PC-9 (cell line): ENCODE data around the gene FUZ. TPM values are rescaled to one million over a fixed set of nuclear protein-coding genes. Genes with fewer than 3 reads are reported as not detected.

Experiments used
- BruUV-seq: library from RNA; stranded (reverse); fragments of 400-500 nt; replicated peaks from 2 replicates; lab custom pipeline; 2021; lab: Mats Ljungman, UMichigan
- CTCF ChIA-PET: fragments of 300-600 bp; sonication (Branson Sonifier 250); formaldehyde crosslinking; loops from one replicate; lab custom pipeline; 2022; ENCODE audit warnings: antibody characterized with exemption; lab: Charles Lee
- POLR2A ChIA-PET: fragments of 300-600 bp; sonication (Branson Sonifier 250); formaldehyde crosslinking; loops from one replicate; lab custom pipeline; 2022; ENCODE audit warnings: antibody characterized with exemption; ENCODE audit not compliant: unreplicated experiment; lab: Charles Lee
- DNase-seq, 2 experiments: peaks; one replicate each; pipeline versions ENCODE4 v3.0.0 to v3.0.0-alpha.2; 2015 to 2022; ENCODE audit warnings: mixed read lengths in 1 of 2
- H2AFZ ChIP-seq: fragments of 200-600 bp; sonication (generic); 2 replicates; pipeline ENCODE4 v1.8.1; 2017; ENCODE audit warnings: antibody characterized with exemption
- H3F3A ChIP-seq: fragments of 200-600 bp; sonication (generic); 2 replicates; pipeline ENCODE4 v1.8.1; 2017; ENCODE audit warnings: antibody characterized with exemption, mild to moderate bottlenecking, low read depth; ENCODE audit not compliant: insufficient read depth
- H3K27ac ChIP-seq: fragments of 200-600 bp; sonication (generic); 2 replicates; pipeline ENCODE4 v1.6.1; 2016; ENCODE audit warnings: mixed run types
- H3K27me3 ChIP-seq: fragments of 200-600 bp; sonication (generic); 2 replicates; pipeline ENCODE4 v1.6.1; 2016; ENCODE audit warnings: low read depth, mixed run types; ENCODE audit not compliant: insufficient read depth
- H3K36me3 ChIP-seq: fragments of 200-600 bp; sonication (generic); 2 replicates; pipeline ENCODE4 v1.6.1; 2016; ENCODE audit warnings: low read depth, mixed run types
- H3K4me1 ChIP-seq: fragments of 200-600 bp; sonication (generic); replicated peaks from 2 replicates; pipeline ENCODE4 v1.6.1; 2016; ENCODE audit warnings: mixed run types; ENCODE audit not compliant: insufficient read depth
- H3K4me2 ChIP-seq: fragments of 200-600 bp; sonication (generic); 2 replicates; pipeline ENCODE4 v1.6.1; 2017; ENCODE audit warnings: mixed run types
- H3K4me3 ChIP-seq: fragments of 200-600 bp; sonication (generic); 2 replicates; pipeline ENCODE4 v1.6.1; 2016; ENCODE audit warnings: mixed run types
- H3K79me2 ChIP-seq: fragments of 200-600 bp; sonication (generic); 2 replicates; pipeline ENCODE4 v1.6.1; 2017; ENCODE audit warnings: low read depth, mixed run types
- H3K9me2 ChIP-seq: fragments of 200-600 bp; sonication (generic); 2 replicates; pipeline ENCODE4 v1.8.1; 2017; ENCODE audit warnings: mild to moderate bottlenecking; ENCODE audit not compliant: insufficient read depth
- H3K9me3 ChIP-seq: fragments of 200-600 bp; sonication (generic); 2 replicates; pipeline ENCODE4 v1.8.1; 2016; ENCODE audit warnings: low read depth; ENCODE audit not compliant: insufficient read depth
- H4K20me1 ChIP-seq: fragments of 200-600 bp; sonication (generic); 2 replicates; pipeline ENCODE4 v1.8.1; 2017; ENCODE audit not compliant: insufficient read depth
- CTCF ChIP-seq: fragments of 200-600 bp; sonication (generic); conservative IDR thresholded peaks from 2 replicates; pipeline ENCODE4 v1.6.1; 2017; ENCODE audit warnings: mixed run types, antibody characterized with exemption, mild to moderate bottlenecking, moderate library complexity
- EZH2 ChIP-seq: fragments of 200-600 bp; sonication (generic); IDR thresholded peaks from 2 replicates; pipeline ENCODE4 v1.8.0; 2017; ENCODE audit warnings: antibody characterized with exemption, low read depth
- intact Hi-C: fragments of 100-400 bp; cut with micrococcal nuclease; formaldehyde crosslinking; loops from one replicate; pipeline ENCODE4 v1.10.0; 2022; ENCODE audit not compliant: unreplicated experiment
- total RNA-seq: library from RNA; stranded (reverse); gene quantifications from 2 replicates; pipeline ENCODE4 v1.2.3, GENCODE V29; 2021

The FUZ gene
- total RNA-seq, 1 experiment from 2014 or later, result 50.0 TPM

GRCh38 chr19:49844138-49845095 is 31.3 kb upstream of the FUZ start:
- peaks cover 15% of the 10 kb centered on the region for H3K36me3 ChIP-seq
- POLR2A ChIA-PET, result no interaction called here

GRCh38 chr19:49843265-49843664 is 30.2 kb upstream of the FUZ start:
- BruUV-seq, result no TSS peak
- CTCF ChIA-PET, result interaction anchor here (0.6 kb wide), 1 partner anchor 56 kb away, joined by 8 read pairs; no protein-coding TSS in a partner anchor
- POLR2A ChIA-PET, result no interaction called here

More at GRCh38 chr19:49844138-49845095, 31.3 kb upstream of the FUZ start:
- TF ChIP-seq EZH2, result no peak
- Histone ChIP-seq H3F3A (peaks cover 49% of the 10 kb centered on the region), H3K4me2 (no peak overlapping the region), H3K79me2 (peaks cover 7% of the 10 kb centered on the region; the same call in 1 of the 2 replicates), H3K9me3 (no peaks in the 10 kb centered on the region), H4K20me1 (peaks cover 7% of the 10 kb centered on the region; the same call in 1 of the 2 replicates), H3K4me3 (no peak overlapping the region), H2AFZ (no peak overlapping the region), H3K4me1 (peaks cover 16% of the 10 kb centered on the region), H3K27me3 (no peaks in the 10 kb centered on the region), H3K9me2 (no peaks in the 10 kb centered on the region), H3K27ac (no peak overlapping the region)
- BruUV-seq, result no TSS peak
- intact Hi-C loops, result no loop called here
- CTCF ChIA-PET, result no interaction called here
- no peak for DNase-seq

GRCh38 chr19:49840736-49841249 is 27.7 kb upstream of the FUZ start:
- no peak overlapping the region for H3K4me3 ChIP-seq
- H3K27ac ChIP-seq, result no peak overlapping the region
- H3K4me1 ChIP-seq, result no peaks in the 10 kb centered on the region
- H3K4me2 ChIP-seq, result no peak overlapping the region
- TF ChIP-seq CTCF (no peak), EZH2 (no peak)
- peaks cover 21% of the 10 kb centered on the region for H3F3A ChIP-seq
- H3K9me3 ChIP-seq, result no peaks in the 10 kb centered on the region
- H3K9me2 ChIP-seq, result no peaks in the 10 kb centered on the region
- H3K27me3 ChIP-seq, result no peaks in the 10 kb centered on the region
- no peaks in the 10 kb centered on the region for H3K79me2 ChIP-seq
- no peak overlapping the region for H2AFZ ChIP-seq
- no peak for DNase-seq
- no TSS peak for BruUV-seq
- intact Hi-C loops, result no loop called here
- H4K20me1 ChIP-seq, result peaks cover 11% of the 10 kb centered on the region; the same call in 1 of the 2 replicates
- ChIA-PET CTCF (interaction anchor here (0.6 kb wide), 1 partner anchor 10 kb away, joined by 6 read pairs; no protein-coding TSS in a partner anchor), POLR2A (no interaction called here)
- H3K36me3 ChIP-seq, result peaks cover 19% of the 10 kb centered on the region

More at GRCh38 chr19:49843265-49843664, 30.2 kb upstream of the FUZ start:
- H3K9me3 ChIP-seq, result no peaks in the 10 kb centered on the region
- H3K4me3 ChIP-seq, result no peak overlapping the region
- peaks cover 5% of the 10 kb centered on the region for H3K4me1 ChIP-seq
- H3K27ac ChIP-seq, result no peak overlapping the region
- H3K36me3 ChIP-seq, result peaks cover 19% of the 10 kb centered on the region
- no peaks in the 10 kb centered on the region for H3K27me3 ChIP-seq
- no peak for TF ChIP-seq CTCF
- no peak for TF ChIP-seq EZH2
- no peak for DNase-seq
- peaks cover 38% of the 10 kb centered on the region for H3F3A ChIP-seq
- intact Hi-C loops, result no loop called here
- H2AFZ ChIP-seq, result no peak overlapping the region
- H3K4me2 ChIP-seq, result no peak overlapping the region
- H3K9me2 ChIP-seq, result no peaks in the 10 kb centered on the region
- no peaks in the 10 kb centered on the region; the same call in 1 of the 2 replicates for H3K79me2 ChIP-seq
- H4K20me1 ChIP-seq, result peaks cover 11% of the 10 kb centered on the region; the same call in 1 of the 2 replicates
